Astrocyte (in vitro differentiated cells and primary cell): Measurements from ENCODE around the gene INTS13. TPM values are rescaled to one million over a fixed set of nuclear protein-coding genes. Genes with fewer than 3 reads are reported as not detected.

Source experiments
- DNase-seq: peaks from one replicate; pipeline ENCODE4 v3.0.0-alpha.2; 2010; ENCODE audit warnings: low read depth
- FAIRE-seq: peaks from 2 replicates; lab custom pipeline; 2011; peaks lifted over from hg19 to GRCh38; lab: Jason Lieb, UNC
- H2AFZ ChIP-seq: 2 replicates; pipeline ENCODE4 v1.6.0; 2012; ENCODE audit warnings: low read depth, low read length, inconsistent platforms
- H3K27ac ChIP-seq: 2 replicates; pipeline ENCODE4 v1.5.1; 2011; ENCODE audit warnings: low read depth, low read length, inconsistent platforms
- H3K27me3 ChIP-seq: 2 replicates; pipeline ENCODE4 v1.6.0; 2011; ENCODE audit warnings: low read length, inconsistent platforms; ENCODE audit not compliant: insufficient read depth
- H3K36me3 ChIP-seq: 2 replicates; pipeline ENCODE4 v1.5.1; 2011; ENCODE audit warnings: low read length, inconsistent platforms; ENCODE audit not compliant: insufficient read depth
- H3K4me1 ChIP-seq: 2 replicates; pipeline ENCODE4 v1.5.1; 2011; ENCODE audit warnings: low read length, inconsistent platforms; ENCODE audit not compliant: insufficient read depth
- H3K4me2 ChIP-seq: 2 replicates; pipeline ENCODE4 v1.6.0; 2012; ENCODE audit warnings: low read length, inconsistent platforms
- H3K4me3 ChIP-seq: 2 replicates; pipeline ENCODE4 v1.5.1; 2011; ENCODE audit warnings: low read depth, mild to moderate bottlenecking, low read length, inconsistent platforms; ENCODE audit not compliant: insufficient read depth
- H3K79me2 ChIP-seq: 2 replicates; pipeline ENCODE4 v1.6.0; 2012; ENCODE audit warnings: mild to moderate bottlenecking, low read length, inconsistent platforms; ENCODE audit not compliant: insufficient read depth
- H3K9ac ChIP-seq: 2 replicates; pipeline ENCODE4 v1.6.0; 2012; ENCODE audit warnings: mild to moderate bottlenecking, low read length, inconsistent platforms
- H3K9me3 ChIP-seq: 2 replicates; pipeline ENCODE4 v1.5.1; 2012; ENCODE audit warnings: low read depth, mild to moderate bottlenecking, low read length, inconsistent platforms; ENCODE audit not compliant: insufficient read depth
- H4K20me1 ChIP-seq: 2 replicates; pipeline ENCODE4 v1.6.0; 2012; ENCODE audit warnings: low read length, inconsistent platforms; ENCODE audit not compliant: insufficient read depth
- H3K27ac Mint-ChIP-seq: one replicate; pipeline ENCODE4 v1.8.0; 2021; ENCODE audit warnings: mild to moderate bottlenecking, mixed read lengths; ENCODE audit not compliant: unreplicated experiment
- H3K27me3 Mint-ChIP-seq: one replicate; pipeline ENCODE4 v1.8.0; 2021; ENCODE audit warnings: low read depth, mixed read lengths; ENCODE audit not compliant: unreplicated experiment
- H3K36me3 Mint-ChIP-seq: one replicate; pipeline ENCODE4 v1.8.0; 2021; ENCODE audit warnings: low read depth, mixed read lengths; ENCODE audit not compliant: unreplicated experiment
- H3K4me1 Mint-ChIP-seq: one replicate; pipeline ENCODE4 v1.8.0; 2021; ENCODE audit warnings: low read depth, mixed read lengths; ENCODE audit not compliant: unreplicated experiment
- H3K4me3 Mint-ChIP-seq: one replicate; pipeline ENCODE4 v1.8.0; 2021; ENCODE audit warnings: mild to moderate bottlenecking, moderate library complexity, mixed read lengths; ENCODE audit not compliant: unreplicated experiment
- H3K9me3 Mint-ChIP-seq: one replicate; pipeline ENCODE4 v1.8.0; 2021; ENCODE audit warnings: mild to moderate bottlenecking, mixed read lengths; ENCODE audit not compliant: unreplicated experiment
- CTCF ChIP-seq: IDR thresholded peaks from 2 replicates; pipeline ENCODE4 v1.5.1; 2011; ENCODE audit warnings: low read depth, mild to moderate bottlenecking, inconsistent platforms, low read length, moderate library complexity; ENCODE audit not compliant: insufficient read depth
- EZH2 ChIP-seq: IDR thresholded peaks from 2 replicates; pipeline ENCODE4 v1.6.1; 2012; ENCODE audit warnings: mild to moderate bottlenecking, low read length, inconsistent platforms; ENCODE audit not compliant: insufficient read depth
- total RNA-seq: library from RNA; stranded (reverse); gene quantifications from 2 replicates; pipeline ENCODE4 v1.2.1, GENCODE V29; 2021

INTS13 gene
- total RNA-seq, 1 donor from 2014 or later, result 33.7 TPM

DNA sequence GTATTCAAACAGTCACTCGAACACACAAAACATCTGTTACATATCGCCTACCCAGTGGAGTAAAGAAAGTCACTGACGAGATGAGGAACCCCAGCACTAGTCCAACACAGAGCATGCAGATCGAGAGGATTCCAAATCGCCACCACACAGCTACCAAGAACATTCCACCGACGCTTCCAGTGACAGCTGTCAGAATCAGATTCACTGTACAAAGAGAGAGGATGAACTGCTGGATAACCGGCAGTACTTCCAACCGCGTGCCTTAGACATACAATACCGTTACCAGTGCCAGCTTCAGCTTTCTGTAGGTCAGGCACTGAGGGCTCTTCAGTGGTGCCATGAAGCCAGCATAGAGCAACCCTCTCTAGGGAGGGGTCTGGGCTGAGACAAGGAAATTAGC, 42.0 kb upstream of the INTS13 start:
- Histone ChIP-seq H3K27ac (no peak overlapping the region), H3K4me2 (no peak overlapping the region), H3K27me3 (no peaks in the 10 kb centered on the region), H3K36me3 (peaks cover 14% of the 10 kb centered on the region), H4K20me1 (peaks cover 6% of the 10 kb centered on the region), H3K4me3 (no peak overlapping the region), H3K9ac (no peak overlapping the region), H3K4me1 (no peaks in the 10 kb centered on the region), H3K79me2 (no peaks in the 10 kb centered on the region), H3K9me3 (no peaks in the 10 kb centered on the region), H2AFZ (no peak overlapping the region)
- DNase-seq (no peak), FAIRE-seq (no peak)
- H3K9me3 Mint-ChIP-seq, result no peaks in the 10 kb centered on the region
- H3K4me1 Mint-ChIP-seq, result no peaks in the 10 kb centered on the region
- H3K27me3 Mint-ChIP-seq, result no peaks in the 10 kb centered on the region
- H3K36me3 Mint-ChIP-seq, result peaks cover 16% of the 10 kb centered on the region
- no peak overlapping the region for H3K4me3 Mint-ChIP-seq
- H3K27ac Mint-ChIP-seq, result no peak overlapping the region
- TF ChIP-seq EZH2 (no peak), CTCF (no peak)

GRCh38 chr12:26978801-26979200, 41.0 kb upstream of the INTS13 start:
- peaks cover 3% of the 10 kb centered on the region for H4K20me1 ChIP-seq
- FAIRE-seq, result no peak
- Mint-ChIP-seq H3K27ac (no peak overlapping the region), H3K4me3 (no peak overlapping the region), H3K9me3 (no peaks in the 10 kb centered on the region), H3K27me3 (no peaks in the 10 kb centered on the region), H3K36me3 (peaks cover 14% of the 10 kb centered on the region), H3K4me1 (no peaks in the 10 kb centered on the region)
- TF ChIP-seq EZH2, result no peak
- no peak for TF ChIP-seq CTCF
- no peak overlapping the region for H3K27ac ChIP-seq
- no peak overlapping the region for H2AFZ ChIP-seq
- no peaks in the 10 kb centered on the region for H3K79me2 ChIP-seq
- no peak overlapping the region for H3K9ac ChIP-seq
- H3K4me3 ChIP-seq, result no peak overlapping the region
- H3K36me3 ChIP-seq, result peaks cover 21% of the 10 kb centered on the region
- DNase-seq, result no peak
- H3K27me3 ChIP-seq, result no peaks in the 10 kb centered on the region
- no peaks in the 10 kb centered on the region for H3K9me3 ChIP-seq
- no peak overlapping the region for H3K4me2 ChIP-seq
- no peaks in the 10 kb centered on the region for H3K4me1 ChIP-seq

DNA sequence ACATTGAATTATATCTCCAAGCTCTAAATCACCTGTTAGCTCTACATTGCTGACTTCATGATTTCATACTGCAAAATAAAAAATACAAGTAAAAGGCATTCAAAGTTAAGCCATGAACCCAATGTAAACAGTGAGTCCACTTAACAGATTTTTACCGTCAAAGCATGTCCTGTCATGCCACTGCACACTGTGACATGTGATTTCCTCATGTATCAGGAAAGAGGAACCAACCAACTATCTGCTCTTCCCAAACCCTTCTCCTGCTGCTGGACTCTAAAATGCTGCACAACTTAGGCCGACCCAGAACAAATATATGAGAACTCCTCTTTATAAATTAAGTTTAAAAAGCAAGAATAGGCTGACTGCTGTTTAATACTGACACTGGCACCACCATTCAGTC, 38.9 kb upstream of the INTS13 start:
- H3K79me2 ChIP-seq, result no peaks in the 10 kb centered on the region
- H3K36me3 ChIP-seq, result peaks cover 23% of the 10 kb centered on the region
- no peak overlapping the region for H3K27ac Mint-ChIP-seq
- H3K4me3 ChIP-seq, result no peak overlapping the region
- H3K9me3 Mint-ChIP-seq, result no peaks in the 10 kb centered on the region
- FAIRE-seq, result no peak
- H3K4me1 Mint-ChIP-seq, result no peaks in the 10 kb centered on the region
- H4K20me1 ChIP-seq, result peaks cover 3% of the 10 kb centered on the region
- no peak overlapping the region for H3K4me2 ChIP-seq
- DNase-seq, result no peak
- no peak overlapping the region for H3K4me3 Mint-ChIP-seq
- TF ChIP-seq CTCF, result no peak
- TF ChIP-seq EZH2, result no peak
- H3K27ac ChIP-seq, result no peak overlapping the region
- no peak overlapping the region for H3K9ac ChIP-seq
- no peaks in the 10 kb centered on the region for H3K4me1 ChIP-seq
- no peaks in the 10 kb centered on the region for H3K27me3 Mint-ChIP-seq
- H2AFZ ChIP-seq, result no peak overlapping the region
- H3K9me3 ChIP-seq, result no peaks in the 10 kb centered on the region
- no peaks in the 10 kb centered on the region for H3K27me3 ChIP-seq
- H3K36me3 Mint-ChIP-seq, result peaks cover 12% of the 10 kb centered on the region
